ENCODE measurements around the gene TAGLN3.
"Not testable (repeated sequence)": the region's sequence is repeated elsewhere in the genome, so short reads cannot be mapped to it uniquely, and the experiment has no call there.

The TAGLN3 gene

GRCh38 chr3:112011376-112011940 is 12.7 kb downstream of the TAGLN3 start:
- no peak for DNase-seq

DNA sequence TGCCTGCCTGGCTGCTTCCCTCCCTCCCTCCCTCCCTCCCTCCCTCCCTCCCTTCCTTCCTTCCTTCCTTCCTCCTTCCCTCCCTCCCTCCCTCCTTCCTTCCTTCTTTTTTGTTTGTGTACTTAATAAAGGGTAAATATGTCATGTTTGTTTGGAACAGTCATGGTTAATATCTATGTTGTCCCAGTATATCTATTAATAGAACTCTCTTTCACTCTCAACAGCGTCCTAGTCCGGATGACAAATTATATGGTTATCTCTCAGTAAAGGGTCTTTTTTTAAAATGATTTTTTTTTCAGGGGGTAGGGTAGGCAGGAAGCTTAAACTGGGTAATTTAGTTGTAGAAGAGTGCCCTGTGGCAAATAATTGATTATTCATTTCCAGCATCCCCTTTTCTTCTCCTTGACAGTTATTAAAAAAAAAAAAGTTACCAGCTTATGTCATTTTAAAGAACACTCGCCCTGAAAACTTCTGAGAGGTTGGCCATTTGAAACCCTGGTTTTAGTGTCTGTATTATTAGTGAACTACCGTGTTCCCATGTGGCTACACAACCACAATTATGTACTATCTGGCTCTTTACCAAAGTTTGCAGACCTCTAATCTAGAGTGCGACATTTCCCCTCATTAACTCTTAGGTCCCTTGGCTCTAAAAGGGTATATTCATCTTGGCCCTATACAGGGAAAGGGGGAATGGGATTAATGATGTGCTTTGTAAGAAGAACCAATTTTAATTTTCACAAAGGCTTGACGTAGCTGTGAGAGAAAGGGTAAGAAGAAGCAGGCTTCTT is 13.7 kb downstream of the TAGLN3 start:
- no peak for DNase-seq

DNA sequence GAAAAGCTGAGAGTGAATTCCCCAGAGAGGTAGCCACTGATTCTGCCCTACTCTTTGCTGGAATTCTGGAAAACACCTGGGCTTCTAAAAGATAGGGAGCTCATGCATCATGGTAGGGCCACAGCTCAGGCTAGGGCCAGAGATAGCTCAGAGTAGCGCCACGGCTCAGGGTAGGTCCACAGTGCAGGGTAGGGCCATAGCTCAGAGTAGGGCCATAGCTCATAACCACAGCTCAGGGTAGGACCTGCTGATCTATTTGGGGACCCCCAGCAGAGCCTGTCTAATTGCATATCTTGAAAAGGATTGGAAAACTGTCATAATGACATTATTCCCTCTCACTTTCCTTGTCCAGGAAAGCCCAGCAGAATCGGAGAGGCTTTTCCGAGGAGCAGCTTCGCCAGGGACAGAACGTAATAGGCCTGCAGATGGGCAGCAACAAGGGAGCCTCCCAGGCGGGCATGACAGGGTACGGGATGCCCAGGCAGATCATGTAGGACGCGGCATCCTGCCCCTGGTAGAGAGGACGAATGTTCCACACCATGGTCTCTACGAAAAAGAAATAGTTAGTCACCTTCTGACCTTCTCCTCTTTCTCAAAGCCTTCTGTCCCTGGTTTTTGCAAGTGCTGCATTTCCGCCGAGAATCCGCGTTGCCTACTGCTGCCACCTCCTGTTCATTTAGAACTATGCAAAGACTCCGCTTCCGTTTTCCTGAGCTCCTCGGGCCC is 14.5 kb downstream of the TAGLN3 start:
- peak; percentile 49 for DNase-seq

GRCh38 chr3:112013784-112014143 is 15.0 kb downstream of the TAGLN3 start:
- no peak for DNase-seq

- no peak for DNase-seq
Measured at GRCh38 chr3:112017091-112017490, 18.4 kb downstream of the TAGLN3 start.

- DNase-seq: no peak
Measured at GRCh38 chr3:112018712-112019111, 20.0 kb downstream of the TAGLN3 start.

DNA sequence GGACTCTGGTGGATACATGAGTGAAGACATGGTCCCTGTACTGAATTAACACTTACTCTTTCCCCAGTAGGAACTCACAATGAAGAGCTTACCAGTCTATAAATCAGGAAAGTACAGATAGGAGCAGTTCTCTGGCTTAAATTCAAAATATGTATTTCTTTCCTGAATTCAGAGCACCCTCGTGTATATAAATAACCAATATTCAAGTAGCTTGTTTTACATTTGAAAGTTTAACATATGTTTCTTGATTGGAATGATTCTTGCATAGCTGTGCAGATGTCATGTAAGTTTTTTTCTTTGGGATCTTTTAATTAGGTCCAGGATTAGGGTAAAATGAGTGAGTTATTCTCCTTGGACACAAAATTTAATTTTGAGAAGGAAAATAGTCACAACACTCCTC is 21.0 kb downstream of the TAGLN3 start:
- DNase-seq: no peak

DNA sequence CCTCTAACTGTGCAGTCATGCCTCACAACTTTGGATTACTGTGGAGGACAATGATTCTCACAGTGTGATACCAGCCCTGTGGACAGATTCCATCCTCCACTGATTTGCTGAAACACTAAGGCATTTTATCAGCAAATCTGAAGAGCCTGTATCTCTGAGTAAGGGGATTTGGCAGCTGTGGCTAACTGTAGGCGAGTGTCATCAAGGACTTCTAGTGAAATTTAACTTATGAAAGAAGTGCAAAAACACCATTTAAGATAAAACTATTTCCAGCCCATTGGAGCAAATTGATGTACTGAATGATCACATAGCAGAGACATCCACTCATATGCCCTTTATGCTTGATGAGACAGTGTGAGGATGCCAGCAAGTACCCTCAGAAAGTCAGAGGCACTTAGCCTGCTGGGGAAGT is 22.0 kb downstream of the TAGLN3 start:
- DNase-seq: no peak

DNA sequence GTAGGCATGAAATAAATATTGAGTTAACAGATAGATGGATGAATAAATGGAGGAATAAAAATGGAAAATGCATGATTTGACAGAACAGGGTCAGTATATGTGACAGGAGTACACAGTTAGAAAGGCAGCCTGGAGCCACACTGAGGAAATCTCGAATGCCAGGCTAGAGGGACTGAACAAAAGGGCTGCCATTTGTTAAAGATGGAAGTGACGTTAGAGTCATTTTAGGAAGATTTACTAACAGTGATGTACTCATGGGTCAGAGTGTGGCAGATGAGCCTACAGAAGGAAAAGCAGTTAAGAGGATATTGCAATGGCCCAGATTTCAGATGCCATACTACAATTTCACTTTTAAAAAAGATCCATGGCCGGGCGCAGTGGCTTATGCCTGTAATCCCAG is 28.4 kb downstream of the TAGLN3 start:
- no peak for DNase-seq

GRCh38 chr3:112027826-112028225 is 29.1 kb downstream of the TAGLN3 start:
- DNase-seq: no peak

DNA sequence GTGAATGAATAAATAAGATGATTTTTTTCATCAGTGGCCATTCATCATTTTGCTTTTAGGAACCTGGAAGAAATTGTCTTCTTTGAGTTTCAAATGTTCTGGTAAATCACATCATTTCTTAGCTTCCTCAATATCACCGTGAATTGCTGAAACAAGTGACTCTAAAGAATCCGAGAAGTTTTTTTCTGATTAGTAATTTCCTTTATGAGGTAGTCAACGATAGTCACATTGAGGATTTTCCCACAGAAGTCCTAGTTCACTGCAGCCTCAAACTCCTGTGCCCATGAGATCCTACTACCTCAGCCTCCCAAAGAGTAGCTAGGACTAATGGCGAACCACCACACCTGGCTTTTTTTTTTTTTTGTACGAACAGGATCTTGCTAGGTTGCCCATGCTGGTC is 32.2 kb downstream of the TAGLN3 start:
- no peak for DNase-seq

DNA sequence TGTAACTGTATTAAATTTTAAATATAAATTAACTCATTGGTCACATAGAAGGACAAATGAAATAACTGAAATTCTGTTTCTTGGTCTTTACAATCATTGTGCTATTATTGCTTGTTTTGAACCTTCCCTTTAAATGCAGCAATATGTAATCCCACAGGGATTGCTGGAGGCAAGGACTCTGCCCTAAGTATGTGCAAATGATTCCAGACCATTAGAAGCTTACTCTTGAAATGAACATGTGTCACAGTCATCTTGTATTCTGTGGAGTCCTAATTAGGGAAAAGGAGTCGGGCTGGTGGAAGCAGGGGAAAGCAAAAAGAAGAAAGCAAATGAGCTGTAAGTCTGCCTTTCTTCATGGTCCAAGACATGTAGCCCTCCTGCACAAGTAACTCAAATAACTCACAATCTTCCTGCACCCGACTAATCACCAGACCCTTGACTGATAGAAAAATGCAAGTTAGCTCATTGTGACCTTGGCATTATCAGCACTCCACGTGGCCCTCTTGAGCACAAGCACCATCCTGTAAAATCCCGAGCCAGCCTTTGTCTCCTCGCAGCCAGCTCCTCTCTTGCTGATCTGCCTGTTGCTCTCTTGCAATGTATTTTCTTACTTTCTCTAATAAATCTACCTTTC is 33.5 kb downstream of the TAGLN3 start:
- no peak for DNase-seq

DNA sequence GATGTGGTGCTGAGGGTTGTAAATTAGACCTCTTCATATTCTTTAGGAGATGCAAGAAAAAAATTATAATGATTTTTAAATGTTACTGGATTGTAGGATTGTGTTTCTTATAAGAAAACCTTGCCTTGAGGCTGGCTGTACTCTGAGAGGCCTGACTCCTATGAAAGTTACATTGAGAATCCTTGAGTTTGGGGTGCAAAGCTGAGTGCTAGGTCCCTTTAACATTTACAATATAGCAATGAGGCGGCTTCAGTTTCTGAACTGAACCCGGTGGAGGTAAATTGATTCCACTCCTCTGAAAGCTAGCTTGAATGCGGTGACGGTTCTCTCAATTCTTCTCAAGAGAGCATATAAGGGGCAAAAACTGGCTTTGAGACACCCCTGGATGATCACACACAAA is 35.7 kb downstream of the TAGLN3 start, which contains the start of gene TMPRSS7:
TMPRSS7 (plus strand) TSS at position 301 of the 400 bp plus-strand sequence. CDS start 110 bp downstream, outside the sequence.
- DNase-seq: no peak

DNA sequence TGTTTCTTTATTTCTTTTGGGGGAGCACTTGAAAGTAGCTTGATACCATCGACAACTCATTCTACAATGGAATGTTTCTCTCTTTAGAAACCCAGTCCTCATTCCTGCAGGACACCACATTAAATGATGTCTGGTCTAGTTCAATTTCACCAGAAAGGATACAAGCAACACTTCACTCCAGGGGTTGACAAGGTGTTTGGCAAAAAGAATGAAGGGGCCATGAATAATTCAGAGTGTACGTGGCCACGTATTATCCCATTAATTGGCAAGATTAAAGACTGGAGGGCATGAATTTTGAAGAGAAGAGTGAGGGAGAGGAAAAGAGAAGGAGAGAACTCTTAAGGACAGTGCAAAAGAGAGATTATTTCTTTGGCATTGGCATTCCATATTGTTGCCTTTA is 36.5 kb downstream of the TAGLN3 start:
- DNase-seq: no peak

DNA sequence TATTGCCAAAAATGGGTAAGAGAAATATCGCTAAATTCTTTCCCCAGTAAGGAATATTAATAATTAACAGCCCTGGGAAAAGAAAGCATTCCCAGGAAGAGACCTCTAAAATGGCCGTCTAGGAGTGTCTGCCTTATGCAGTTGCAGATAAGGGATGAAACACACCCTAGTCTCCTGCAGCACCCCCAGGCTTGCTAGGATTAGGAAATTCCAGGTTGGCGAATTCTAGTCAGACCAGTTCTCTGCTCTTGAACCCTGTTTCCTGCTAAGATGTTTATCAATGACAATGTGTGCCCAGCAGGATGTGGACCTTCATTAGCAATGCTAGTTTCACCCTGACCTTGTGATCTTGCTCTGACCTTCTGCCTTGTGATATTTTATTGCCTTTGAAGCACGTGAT is 38.5 kb downstream of the TAGLN3 start:
- DNase-seq: not testable (repeated sequence)

DNA sequence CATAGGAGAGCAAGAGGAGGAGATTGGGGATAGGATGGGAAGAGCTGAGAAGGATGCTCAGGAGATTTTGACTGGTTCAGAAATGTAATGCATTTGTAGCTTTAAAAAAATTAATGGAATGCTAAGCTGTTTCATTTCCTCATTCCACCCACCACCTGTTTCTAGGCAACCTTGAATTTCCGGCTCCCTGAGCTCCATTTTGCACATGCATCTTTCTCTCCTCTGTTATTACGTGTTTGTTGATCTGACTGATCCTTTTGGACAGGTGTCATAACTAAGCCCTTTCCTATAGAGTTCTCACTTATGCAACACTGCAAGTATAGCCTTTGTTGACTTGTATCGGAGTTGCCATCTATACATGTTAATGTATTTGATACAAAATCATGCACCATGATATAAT is 40.1 kb downstream of the TAGLN3 start:
- DNase-seq: no peak

- DNase-seq: no peak
Measured at GRCh38 chr3:112041321-112041720, 42.6 kb downstream of the TAGLN3 start.

DNA sequence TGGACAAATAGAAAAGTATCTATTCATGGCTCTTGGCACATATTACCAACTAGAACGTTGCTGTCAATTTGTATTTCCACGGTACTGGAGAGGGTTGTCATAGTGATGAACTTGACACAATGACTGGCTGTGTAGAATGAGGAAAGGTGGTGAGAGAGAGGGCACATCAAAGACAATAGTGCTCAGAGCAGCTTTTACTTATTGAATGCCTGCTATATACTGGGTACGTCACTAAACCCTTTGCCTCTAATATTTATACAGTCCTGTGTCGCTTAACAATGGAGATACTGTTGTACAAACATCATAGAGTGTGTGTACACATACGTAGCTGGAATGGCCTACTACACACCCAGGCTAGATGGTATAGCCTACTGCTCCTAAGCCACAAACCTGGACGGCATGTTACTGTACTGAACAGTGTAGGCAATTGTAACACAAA is 44.1 kb downstream of the TAGLN3 start:
- no peak for DNase-seq

GRCh38 chr3:112043621-112044201 is 45.0 kb downstream of the TAGLN3 start:
- no peak for DNase-seq

DNA sequence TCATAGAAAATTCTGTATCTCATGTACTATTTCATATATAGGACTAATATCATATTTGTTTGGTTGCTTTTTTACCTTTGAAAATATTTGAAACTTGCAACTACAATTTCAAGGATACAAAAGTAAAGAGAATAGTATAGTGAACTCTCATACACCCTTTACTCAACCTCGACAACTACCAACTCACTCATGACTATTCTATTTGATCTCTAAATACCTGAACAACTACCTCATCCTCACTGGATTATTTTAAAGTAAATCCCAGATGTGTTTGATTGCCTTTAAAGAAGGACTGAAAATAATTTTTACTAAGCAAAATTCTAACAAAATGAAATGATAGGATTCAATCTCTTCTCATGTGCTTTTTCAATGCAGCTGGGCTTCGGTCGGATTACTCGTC is 47.9 kb downstream of the TAGLN3 start:
- no peak for DNase-seq

DNA sequence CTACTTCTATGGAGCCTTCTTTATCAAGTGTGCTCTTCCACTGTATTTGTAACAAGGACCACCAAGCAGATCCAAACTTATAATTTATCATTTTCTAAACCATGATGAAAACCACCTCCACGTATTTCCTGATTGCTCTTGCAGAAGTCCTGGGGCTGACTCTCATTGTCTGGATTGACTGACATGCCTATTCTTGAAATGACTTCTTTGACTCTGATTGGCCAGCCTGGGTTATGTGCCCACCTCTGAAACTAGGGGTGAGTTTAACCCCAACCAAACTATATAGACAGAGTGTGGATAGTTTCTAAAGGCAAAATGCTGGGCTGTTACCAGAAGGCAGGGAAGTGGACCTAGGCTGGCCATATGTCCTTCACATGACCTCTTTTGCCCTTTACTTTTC is 48.5 kb downstream of the TAGLN3 start:
- DNase-seq: no peak

- no peak for DNase-seq
Measured at GRCh38 chr3:112048911-112049310, 50.2 kb downstream of the TAGLN3 start.

GRCh38 chr3:112053229-112053628 is 54.5 kb downstream of the TAGLN3 start:
- no peak for DNase-seq
